ENCODE measurements around the gene C9orf72.

Gene C9orf72

DNA sequence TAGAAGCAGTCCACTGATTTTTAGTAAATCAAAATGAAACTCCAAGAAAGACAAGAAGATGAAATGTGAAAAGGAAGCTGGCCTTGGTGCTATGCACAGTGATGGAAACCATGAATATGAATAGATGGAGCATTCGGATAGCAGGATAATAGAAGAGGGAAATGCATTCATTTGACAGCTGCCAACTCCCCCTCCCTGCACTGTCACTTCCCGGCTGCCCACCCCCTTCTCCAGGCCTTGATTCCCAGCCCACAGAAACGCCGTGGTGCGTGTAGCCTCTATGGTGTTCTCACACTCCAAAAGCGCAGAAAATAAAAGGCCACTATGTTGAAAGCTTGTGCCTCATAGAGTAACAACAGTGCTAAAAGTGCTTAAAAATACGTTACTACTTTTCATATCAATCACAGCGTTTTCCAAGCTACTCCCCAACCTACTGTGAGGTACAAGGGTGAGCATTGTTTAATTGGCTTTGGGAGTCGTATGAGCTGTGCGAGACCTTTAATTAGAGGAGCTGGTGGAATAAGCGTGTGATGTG lies 75.3 kb downstream of the C9orf72 start:
- Histone ChIP-seq H3K9me3 (ENCODE audit: control extremely low read depth in 1 of 5, control insufficient read depth in 4 of 5, insufficient read depth in 2 of 5, low read depth in 1 of 5, low read length in 4 of 5) (peaks cover 0 to 3% (median 0%) of the 10 kb centered on the region in 5 experiments), H3K4me3 (ENCODE audit: control insufficient read depth in 1 of 7, extremely low read depth in 1 of 7, insufficient read depth in 4 of 7, low read depth in 2 of 7, low read length in 6 of 7) (no peak overlapping the region), H3K4me1 (ENCODE audit: control extremely low read depth in 1 of 4, control insufficient read depth in 4 of 4, insufficient read depth in 4 of 4, low read length in 3 of 4) (peaks cover 0 to 5% (median 3%) of the 10 kb centered on the region in 4 experiments), H3K27ac (ENCODE audit: insufficient read depth in 1 of 2, low read depth in 1 of 2, low read length in 2 of 2, poor library complexity in 1 of 2, severe bottlenecking in 2 of 2) (no peak overlapping the region), H3K27me3 (replicated peaks in 2 of 5; ENCODE audit: control insufficient read depth in 4 of 5, insufficient read depth in 5 of 5, low read length in 4 of 5) (no peaks in the 10 kb centered on the region), H3K36me3 (ENCODE audit: control insufficient read depth in 4 of 4, insufficient read depth in 4 of 4, low read length in 3 of 4) (no peaks in the 10 kb centered on the region)
- ChIA-PET CTCF (no interaction called here), POLR2A (interaction anchor here (0.6 kb wide), 1 partner anchor 61 kb away, joined by 3 read pairs; no protein-coding TSS in a partner anchor)
- no peak for DNase-seq
- 97% methylated on average over 9 of the region's 11 CpGs for WGBS (ENCODE audit: insufficient coverage)
